ENCODE data around the gene DACH2.

- TF ChIP-seq CTCF (IDR thresholded peaks at IDR 0.05) (no peak), POLR2A (IDR thresholded peaks at IDR 0.05) (no peak)
Observed at GRCh38 chrX:86146102-86146501, 2.1 kb upstream of the DACH2 start.

All from lower leg skin (tissue), 3 donors.